ENCODE measurements around the gene CLEC16A.

DNA sequence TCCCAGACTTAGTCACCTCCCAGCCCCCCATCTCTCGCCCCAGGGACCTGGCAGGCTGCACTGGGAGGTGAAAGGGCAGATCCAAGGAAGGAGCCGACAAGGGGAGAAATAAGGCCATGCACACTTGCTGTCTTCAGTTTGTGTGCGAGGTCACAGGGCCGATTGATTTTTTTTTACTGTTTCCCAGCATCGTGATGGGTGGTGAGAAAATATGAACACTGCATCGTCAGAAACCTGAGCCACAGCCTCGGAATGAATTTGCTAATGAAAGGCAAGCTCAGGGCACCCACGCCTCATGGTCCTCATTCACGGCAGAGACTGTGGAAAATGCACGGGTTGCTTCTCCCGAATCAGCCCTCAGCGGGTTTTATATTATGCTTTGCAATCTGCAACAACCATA is 213.7 kb downstream of the CLEC16A start:
- no peak for TF ChIP-seq CTCF (IDR thresholded peaks at IDR 0.05; ENCODE audit: borderline replicate concordance, extremely low read depth, low read length, poor library complexity, severe bottlenecking)
- no peak for TF ChIP-seq EZH2 (IDR thresholded peaks at IDR 0.05; ENCODE audit: borderline replicate concordance, low read depth, low read length, severe bottlenecking)
